Measurements from ENCODE around the gene TEKT5.

TEKT5 gene

GRCh38 chr16:10608687-10609401 lies 85.9 kb downstream of the TEKT5 start:
- no peak for DNase-seq (ENCODE audit: low read depth)

DNA sequence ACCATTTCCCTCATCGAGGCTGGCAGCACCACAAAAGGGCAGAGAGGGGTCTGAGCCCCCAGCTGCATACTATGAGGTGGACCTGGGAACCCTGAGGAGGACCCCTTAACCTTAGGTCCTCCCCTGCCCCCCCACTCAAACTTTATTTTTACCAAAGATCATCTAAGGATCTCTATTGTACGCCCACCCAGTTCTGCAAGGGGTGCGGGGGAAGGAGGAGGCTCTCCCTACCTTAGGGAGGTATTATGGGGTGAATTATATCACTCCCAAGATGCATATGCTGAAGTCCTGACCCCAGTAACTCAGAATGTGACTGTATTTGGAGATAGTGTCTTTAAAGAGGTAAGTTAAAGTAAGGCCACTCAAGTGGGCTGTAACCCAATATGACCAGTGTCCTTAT lies 87.6 kb downstream of the TEKT5 start:
- DNase-seq (ENCODE audit: low read depth), result no peak

DNA sequence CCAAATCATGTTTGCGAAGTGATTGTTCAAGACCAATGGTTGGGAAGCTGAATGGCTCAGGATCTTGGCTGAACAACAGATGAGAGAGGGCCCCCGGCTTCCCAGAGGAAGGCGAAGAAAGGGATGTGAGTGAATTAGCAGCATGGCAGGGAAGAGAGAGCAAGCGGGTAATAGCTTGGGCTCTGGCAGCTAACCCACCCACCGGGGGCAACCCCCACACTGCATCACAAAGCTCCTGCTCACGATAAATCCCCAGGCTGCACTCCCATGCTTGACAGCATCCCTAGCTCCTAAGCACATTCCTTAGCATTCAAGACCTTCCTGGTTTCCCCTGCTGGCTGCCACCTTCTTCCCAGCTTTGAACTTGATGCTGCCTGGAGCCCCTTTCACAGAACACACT lies 88.1 kb downstream of the TEKT5 start:
- DNase-seq (ENCODE audit: low read depth), result no peak

DNA sequence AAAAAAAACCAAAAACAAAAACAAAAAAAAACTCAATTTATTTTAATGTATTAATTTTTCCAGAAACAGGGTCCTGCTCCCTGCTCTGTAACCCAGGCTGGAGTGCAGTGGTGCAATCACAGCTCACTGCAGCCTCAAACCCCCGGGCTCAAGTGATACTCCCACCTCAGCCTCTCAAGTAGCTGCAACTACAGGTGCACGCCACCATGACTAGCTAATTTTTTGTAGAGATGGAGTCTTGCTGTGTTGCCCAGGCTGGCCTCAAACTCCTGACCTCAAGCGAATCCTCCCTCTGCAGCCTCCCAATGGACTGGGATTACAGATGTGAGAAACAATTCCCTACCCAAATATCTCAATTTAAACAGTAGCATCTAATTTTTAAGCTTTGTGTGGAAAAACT lies 89.1 kb downstream of the TEKT5 start:
- DNase-seq (ENCODE audit: low read depth), result no peak

DNA sequence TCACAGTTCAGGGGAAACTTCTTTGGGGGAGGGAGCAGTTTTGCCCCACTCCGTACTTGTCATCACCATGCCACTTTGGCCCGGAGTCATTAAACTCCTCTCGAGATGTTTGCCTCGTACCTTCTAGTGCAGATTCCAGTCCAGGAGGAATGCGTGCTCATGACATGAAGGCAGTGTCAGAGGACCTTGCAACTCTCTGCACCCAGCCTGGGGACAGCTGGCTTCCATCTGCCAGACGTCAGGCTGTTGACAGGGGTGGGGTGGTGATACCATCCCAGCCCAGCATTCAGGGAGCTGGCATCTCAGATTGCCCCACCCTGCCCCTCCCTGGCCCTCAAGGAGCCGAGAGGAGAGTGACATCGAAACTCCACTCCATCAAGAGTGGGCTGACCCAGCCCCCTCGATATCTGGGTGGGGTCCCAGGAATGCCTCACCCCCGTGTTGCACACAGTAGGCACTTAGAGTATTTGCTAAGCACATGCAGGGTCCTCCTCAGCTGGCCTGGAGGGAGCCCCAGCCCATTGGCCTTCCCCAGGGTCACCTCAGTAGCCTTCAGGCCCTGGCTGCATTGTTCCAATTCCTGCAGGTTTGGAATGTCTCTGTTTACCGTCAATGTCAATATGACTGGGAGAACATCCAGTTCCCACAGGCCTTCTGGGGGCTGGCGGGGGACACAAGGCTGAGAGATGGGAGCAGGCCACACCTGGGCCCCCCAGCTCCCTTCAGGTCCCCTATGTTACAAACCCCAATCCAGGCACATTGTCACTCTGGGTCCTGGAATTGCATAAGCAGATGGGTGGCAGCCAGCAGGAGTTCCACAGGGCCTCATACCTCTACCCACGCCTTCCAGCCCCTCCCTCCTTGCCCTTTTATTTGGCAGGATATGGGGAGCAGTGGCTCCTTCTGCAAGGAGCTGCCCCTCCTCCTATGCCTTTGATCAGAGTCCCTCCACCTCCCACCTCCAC lies 93.0 kb downstream of the TEKT5 start:
- no peak for DNase-seq (ENCODE audit: low read depth)

DNA sequence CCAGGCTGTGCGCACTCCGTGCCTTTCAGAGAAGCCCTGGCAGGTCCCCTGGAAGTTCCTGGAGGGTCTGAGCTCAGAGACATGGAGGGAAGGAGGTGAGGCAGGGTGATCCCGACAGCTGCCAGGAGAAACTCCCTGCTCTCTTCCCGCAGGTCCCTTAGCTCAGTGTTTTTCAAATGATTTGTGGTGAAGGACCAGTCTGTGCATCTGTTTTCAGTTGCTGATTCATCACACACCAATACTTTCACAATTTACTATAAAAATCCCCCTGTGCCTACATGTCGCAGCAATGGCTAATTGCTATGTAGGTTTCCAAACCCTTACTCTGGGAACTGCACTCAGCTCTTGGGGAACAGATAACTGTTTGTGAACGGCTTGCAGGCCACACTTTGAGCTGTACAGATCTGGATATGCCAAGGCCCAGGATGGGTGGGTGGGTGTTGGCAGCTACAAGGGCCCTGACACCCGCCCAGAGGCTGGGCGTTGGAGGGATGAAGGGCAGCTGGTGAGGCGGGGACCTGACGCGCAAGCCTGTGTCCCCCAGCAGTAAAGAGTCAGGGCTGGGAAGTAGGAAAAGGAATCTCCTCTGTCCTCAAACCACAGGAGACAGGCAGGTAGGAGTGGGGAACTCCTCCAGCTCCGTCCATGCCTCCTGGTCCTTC lies 93.8 kb downstream of the TEKT5 start:
- DNase-seq (ENCODE audit: low read depth), result no peak

DNA sequence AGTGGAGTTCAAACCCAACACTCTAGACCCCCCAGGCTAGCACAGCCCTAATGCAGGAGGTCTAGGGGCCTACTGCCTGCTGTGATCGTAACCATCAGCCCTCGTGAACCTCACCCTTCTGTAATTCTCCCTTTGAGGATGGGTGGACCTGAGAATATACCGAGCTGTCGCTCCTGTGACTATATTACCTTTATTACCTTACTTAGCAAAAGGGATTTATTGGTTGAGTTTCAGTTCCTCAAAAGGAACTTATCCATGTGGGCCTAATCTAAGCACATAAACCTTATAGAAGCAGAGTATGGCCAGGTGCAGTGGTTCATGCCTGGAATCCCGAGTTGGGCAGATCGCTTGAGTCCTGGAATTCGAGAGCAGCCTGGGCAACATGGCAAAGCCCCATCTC lies 95.1 kb downstream of the TEKT5 start:
- DNase-seq (ENCODE audit: low read depth), result no peak

DNA sequence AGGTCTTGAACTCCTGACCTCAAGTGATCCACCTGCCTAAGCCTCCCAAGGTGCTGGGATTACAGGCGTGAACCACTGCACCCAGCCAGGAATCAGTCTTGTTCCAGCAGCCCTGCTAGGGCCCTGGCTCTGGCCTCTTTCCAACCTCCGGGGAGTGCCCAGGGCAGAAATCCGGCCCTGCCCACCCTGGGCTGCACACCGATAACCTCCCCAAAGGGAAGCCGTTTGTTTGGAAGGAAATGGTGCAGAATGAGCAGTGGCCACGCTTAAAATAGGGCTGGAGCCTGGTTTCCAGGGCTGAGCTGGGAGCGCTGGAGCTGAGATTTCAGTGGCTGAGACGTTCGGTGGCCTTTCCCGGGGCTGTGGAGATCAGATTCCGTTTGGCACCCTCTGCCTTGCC lies 96.6 kb downstream of the TEKT5 start:
- no peak for DNase-seq (ENCODE audit: low read depth)

DNA sequence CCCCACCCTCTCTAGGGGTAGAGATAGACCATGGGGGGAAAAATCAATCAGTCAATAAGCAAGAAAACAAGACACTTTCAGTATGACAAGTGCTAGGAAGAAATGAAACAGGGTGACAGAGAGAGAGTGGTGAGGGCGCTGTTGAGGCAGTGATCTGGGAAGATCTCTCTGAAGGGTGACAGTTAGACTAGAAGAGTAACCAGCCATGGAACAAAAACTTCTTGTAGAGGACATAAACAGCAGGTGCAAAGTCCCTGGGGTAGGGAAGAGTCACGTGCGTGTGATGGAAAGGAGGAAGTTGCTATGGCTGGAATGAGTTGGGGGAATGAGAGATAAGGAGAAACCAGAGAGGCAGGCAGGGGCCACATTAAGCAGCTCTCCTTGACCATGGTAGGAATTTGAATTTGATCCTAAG lies 97.5 kb downstream of the TEKT5 start:
- DNase-seq (ENCODE audit: low read depth), result no peak

GRCh38 chr16:10594312-10594950 lies 100.3 kb downstream of the TEKT5 start:
- DNase-seq (ENCODE audit: low read depth), result no peak

- DNase-seq (ENCODE audit: low read depth), result no peak
These were observed 102.1 kb downstream of the TEKT5 start for GRCh38 chr16:10592611-10593010.

- DNase-seq (ENCODE audit: low read depth), result no peak
These were observed 104.4 kb downstream of the TEKT5 start for GRCh38 chr16:10590342-10590741.

DNA sequence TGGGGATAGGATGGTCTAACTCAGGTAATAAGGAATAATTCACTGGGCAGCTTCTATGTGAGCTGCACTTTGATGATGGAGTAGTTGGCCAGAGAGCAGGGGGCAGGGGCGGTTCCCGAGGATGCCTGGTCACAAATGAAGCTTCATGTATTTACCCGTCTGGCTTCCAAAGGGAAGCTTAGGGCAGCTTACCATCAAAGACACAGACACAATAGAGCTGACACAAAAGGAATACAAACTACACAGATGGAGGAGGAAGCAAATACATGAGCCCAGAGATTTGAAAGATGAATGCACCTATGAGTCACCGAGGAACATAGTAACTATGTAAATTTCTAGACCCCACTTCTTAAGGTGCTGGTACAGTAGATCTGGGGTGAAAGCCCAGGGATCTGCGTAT lies 105.6 kb downstream of the TEKT5 start:
- DNase-seq (ENCODE audit: low read depth), result no peak

GRCh38 chr16:10587622-10588021 lies 107.1 kb downstream of the TEKT5 start:
- DNase-seq (ENCODE audit: low read depth), result no peak

GRCh38 chr16:10584981-10585438 lies 109.7 kb downstream of the TEKT5 start:
- peak; percentile 55 for DNase-seq (ENCODE audit: low read depth)

GRCh38 chr16:10583269-10583668 lies 111.5 kb downstream of the TEKT5 start:
- DNase-seq (ENCODE audit: low read depth), result no peak

GRCh38 chr16:10581507-10581906 lies 113.2 kb downstream of the TEKT5 start:
- DNase-seq (ENCODE audit: low read depth), result no peak

DNA sequence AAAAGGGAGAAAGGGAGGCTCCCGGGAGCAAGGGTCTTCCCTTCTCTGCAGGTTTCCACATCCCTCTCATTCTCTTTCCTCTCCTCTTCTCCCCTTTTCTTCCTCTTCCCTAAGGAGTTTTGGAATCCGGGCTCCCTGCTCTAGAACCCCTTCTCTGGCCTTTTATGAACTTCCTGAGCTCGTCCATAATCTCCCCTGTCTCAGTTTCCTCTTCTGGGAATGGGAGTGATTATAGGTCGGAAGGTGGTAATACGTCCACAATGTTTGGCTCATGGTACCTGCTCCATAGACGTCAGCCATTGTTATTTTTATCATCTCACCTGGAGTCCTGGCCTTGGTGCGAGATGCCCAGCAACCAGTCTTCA lies 113.9 kb downstream of the TEKT5 start:
- DNase-seq (ENCODE audit: low read depth), result no peak

GRCh38 chr16:10579965-10580882 lies 114.5 kb downstream of the TEKT5 start, which contains the start of gene EMP2:
Gene EMP2, minus strand, starts transcription at chr16:10580598. Its CDS starts 32,981 bp downstream, at chr16:10547617.
- peak; percentile 81 for DNase-seq (ENCODE audit: low read depth)

GRCh38 chr16:10579575-10579964 lies 115.2 kb downstream of the TEKT5 start:
- DNase-seq (ENCODE audit: low read depth), result no peak

Data from ELR (cell line).